SK-N-SH (cell line): ENCODE measurements around the gene CTDSPL2. TPM values are rescaled to one million over a fixed set of nuclear protein-coding genes. Genes with fewer than 3 reads are reported as not detected.

Experiments
- CTCF ChIA-PET: fragments of 300-600, 350-600 bp; formaldehyde crosslinking; extraction: SDS; loops from one replicate; lab custom pipeline; 2021; lab: Yijun Ruan, JAX
- POLR2A ChIA-PET: fragments of 350-600 bp; sonication (Branson Sonifier 250); formaldehyde crosslinking; extraction: SDS; loops from one replicate; lab custom pipeline; 2020; ENCODE audit warnings: antibody characterized with exemption, inconsistent platforms; lab: Yijun Ruan, JAX
- DNase-seq: peaks from one replicate; pipeline ENCODE4 v3.0.0; 2012
- H2AFZ ChIP-seq: fragments of 200-600 bp; sonication (generic); 2 replicates; pipeline ENCODE4 v1.8.1; 2016; ENCODE audit warnings: antibody characterized with exemption, mild to moderate bottlenecking, low read depth
- H3F3A ChIP-seq: fragments of 200-600 bp; sonication (generic); replicated peaks from 2 replicates; pipeline ENCODE3; 2016; ENCODE audit warnings: antibody characterized with exemption, mild to moderate bottlenecking; ENCODE audit not compliant: insufficient read depth
- H3K27ac ChIP-seq, 2 experiments: fragments of 200-500 bp in 1 of 2; fragments of 200-600 bp in 1 of 2; sonication (Bioruptor generic) in 1 of 2; sonication (generic), shearing (Covaris generic) in 1 of 2; 2 replicates each; pipeline versions ENCODE4 v1.5.1 to v1.6.1; 2014 to 2016; ENCODE audit warnings: low read depth in 2 of 2, inconsistent platforms in 1 of 2, low read length in 1 of 2, mild to moderate bottlenecking in 1 of 2, mixed read lengths in 1 of 2
- H3K27me3 ChIP-seq: fragments of 200-600 bp; sonication (generic), shearing (Covaris generic); 2 replicates; pipeline ENCODE4 v1.6.1; 2016; ENCODE audit warnings: mixed run types; ENCODE audit not compliant: insufficient read depth
- H3K36me3 ChIP-seq, 2 experiments: fragments of 200-500 bp in 1 of 2; fragments of 200-600 bp in 1 of 2; sonication (Bioruptor generic) in 1 of 2; sonication (generic) in 1 of 2; replicated peaks in 1 of 2; 2 replicates each; pipeline versions ENCODE3 to v1.5.1; 2014 to 2016; ENCODE audit warnings: low read length in 1 of 2, mild to moderate bottlenecking in 1 of 2; ENCODE audit not compliant: insufficient read depth in 2 of 2, control insufficient read depth in 1 of 2
- H3K4me1 ChIP-seq, 2 experiments: fragments of 200-500 bp in 1 of 2; fragments of 200-600 bp in 1 of 2; sonication (Bioruptor generic) in 1 of 2; sonication (generic), shearing (Covaris generic) in 1 of 2; 2 replicates each; pipeline versions ENCODE4 v1.5.1 to v1.6.1; 2014 to 2016; ENCODE audit warnings: low read depth in 1 of 2, low read length in 1 of 2, mixed run types in 1 of 2; ENCODE audit not compliant: insufficient read depth in 2 of 2, control insufficient read depth in 1 of 2
- H3K4me2 ChIP-seq: fragments of 200-600 bp; sonication (generic), shearing (Covaris generic); 2 replicates; pipeline ENCODE4 v1.6.1; 2017; ENCODE audit warnings: mixed run types
- H3K4me3 ChIP-seq, 2 experiments: fragments of 200-500 bp in 1 of 2; fragments of 200-600 bp in 1 of 2; sonication (Bioruptor generic) in 1 of 2; sonication (generic), shearing (Covaris generic) in 1 of 2; 2 replicates each; pipeline versions ENCODE4 v1.5.1 to v1.8.1; 2014 to 2016; ENCODE audit warnings: low read depth in 2 of 2, inconsistent platforms in 1 of 2, low read length in 1 of 2, mild to moderate bottlenecking in 1 of 2, mixed read lengths in 1 of 2, moderate library complexity in 1 of 2
- H3K79me2 ChIP-seq: fragments of 200-600 bp; sonication (generic); 2 replicates; pipeline ENCODE4 v1.8.1; 2017; ENCODE audit warnings: mild to moderate bottlenecking; ENCODE audit not compliant: insufficient read depth
- H3K9ac ChIP-seq: fragments of 200-600 bp; sonication (generic); 2 replicates; pipeline ENCODE4 v1.6.1; 2017; ENCODE audit warnings: mixed run types
- H3K9me2 ChIP-seq: fragments of 200-600 bp; sonication (generic); 2 replicates; pipeline ENCODE4 v1.6.1; 2017; ENCODE audit warnings: mixed run types
- H3K9me3 ChIP-seq: fragments of 200-600 bp; sonication (generic); 2 replicates; pipeline ENCODE4 v1.6.1; 2017; ENCODE audit warnings: mixed run types, mild to moderate bottlenecking, moderate library complexity
- H4K20me1 ChIP-seq: fragments of 200-600 bp; sonication (generic); 2 replicates; pipeline ENCODE4 v1.6.1; 2017; ENCODE audit warnings: mild to moderate bottlenecking, mixed run types; ENCODE audit not compliant: insufficient read depth
- CHD2 ChIP-seq: fragments of 150-350 bp; IDR thresholded peaks from 2 replicates; pipeline ENCODE4 v1.6.1; 2018; ENCODE audit warnings: low read length; ENCODE audit not compliant: partially characterized antibody
- CTCF ChIP-seq: fragments of 200-600 bp; sonication (generic); IDR thresholded peaks from 2 replicates; pipeline ENCODE4 v1.6.1; 2017; ENCODE audit warnings: antibody characterized with exemption, mild to moderate bottlenecking, moderate library complexity
- EZH2phosphoT487 ChIP-seq: fragments of 200-600 bp; sonication (generic); IDR thresholded peaks from 2 replicates; pipeline ENCODE4 v1.6.1; 2017; ENCODE audit warnings: low read depth, mixed run types, mild to moderate bottlenecking, antibody characterized with exemption, moderate library complexity, borderline replicate concordance
- FOXJ3 ChIP-seq: sonication (generic); formaldehyde crosslinking; IDR thresholded peaks from 2 replicates; pipeline ENCODE4 v1.5.1; 2020; ENCODE audit warnings: mild to moderate bottlenecking, missing genetic modification reagents
- FOXM1 ChIP-seq: IDR thresholded peaks from 2 replicates; pipeline ENCODE4 v1.4.0; 2012; ENCODE audit warnings: low read depth, mild to moderate bottlenecking
- GATA2 ChIP-seq: sonication (generic); formaldehyde crosslinking; IDR thresholded peaks from 2 replicates; pipeline ENCODE4 v1.5.0; 2020; ENCODE audit warnings: mild to moderate bottlenecking, missing genetic modification reagents
- JUND ChIP-seq: IDR thresholded peaks from 2 replicates; pipeline ENCODE4 v1.4.0; 2012
- MAX ChIP-seq: IDR thresholded peaks from 2 replicates; pipeline ENCODE4 v1.4.0; 2012; ENCODE audit warnings: low read depth
- RAD21 ChIP-seq: IDR thresholded peaks from 2 replicates; pipeline ENCODE4 v1.6.1; 2012; ENCODE audit warnings: mild to moderate bottlenecking, low read length
- RCOR1 ChIP-seq: fragments of 150-350 bp; IDR thresholded peaks from 2 replicates; pipeline ENCODE4 v1.6.1; 2017; ENCODE audit warnings: antibody characterized with exemption, low read length
- REST ChIP-seq: IDR thresholded peaks from 2 replicates; pipeline ENCODE4 v1.6.1; 2012; ENCODE audit warnings: mild to moderate bottlenecking, low read depth, low read length, moderate library complexity
- RFX5 ChIP-seq: IDR thresholded peaks from 2 replicates; pipeline ENCODE4 v1.6.1; 2012; ENCODE audit warnings: mild to moderate bottlenecking, improper control_type of control experiment, low read length
- RXRA ChIP-seq: IDR thresholded peaks from 2 replicates; pipeline ENCODE4 v1.4.0; 2012; ENCODE audit warnings: low read depth, mild to moderate bottlenecking, borderline replicate concordance
- TAF1 ChIP-seq: IDR thresholded peaks from 2 replicates; pipeline ENCODE4 v1.6.1; 2012; ENCODE audit warnings: low read depth, mild to moderate bottlenecking, low read length, moderate library complexity, borderline replicate concordance
- USF1 ChIP-seq: IDR thresholded peaks from 2 replicates; pipeline ENCODE4 v1.4.0; 2012; ENCODE audit warnings: low read depth, borderline replicate concordance
- ZBTB33 ChIP-seq: IDR thresholded peaks from 2 replicates; pipeline ENCODE4 v1.4.0; 2012; ENCODE audit warnings: low read depth, borderline replicate concordance
- WGBS: methylation state at CpG from one replicate; pipeline ENCODE4 v1.1.6; 2017; ENCODE audit warnings: low lambda C conversion rate; 5-methylcytosine and 5-hydroxymethylcytosine counted together
- polyA plus RNA-seq, 3 experiments: library from polyadenylated mRNA; depleted of rRNA; stranded (reverse); fragments of >200 nt; gene quantifications; 2 replicates each; pipeline ENCODE4 v1.2.3, GENCODE V29; 2012

Gene CTDSPL2
- polyA plus RNA-seq, 1 of the 3 experiments (the other 2 are of a cell fraction), result 9.0 TPM

GRCh38 chr15:44492040-44492439 is 64.6 kb downstream of the CTDSPL2 start (continued):
- TF ChIP-seq GATA2 (CRISPR knock-in tag) (no peak), RXRA (no peak), FOXM1 (no peak), EZH2phosphoT487 (no peak)

GRCh38 chr15:44492672-44493071 is 65.2 kb downstream of the CTDSPL2 start:
- no peak for TF ChIP-seq RFX5
- TF ChIP-seq RAD21, result no peak
- TF ChIP-seq USF1, result no peak
- no peak for TF ChIP-seq RCOR1
- no peak for TF ChIP-seq CTCF
- TF ChIP-seq ZBTB33, result no peak
- no peak for TF ChIP-seq TAF1
- TF ChIP-seq REST, result no peak
- TF ChIP-seq JUND, result no peak
- no peak for TF ChIP-seq CHD2
- TF ChIP-seq FOXJ3 (CRISPR knock-in tag), result no peak
- no peak for TF ChIP-seq MAX
- TF ChIP-seq, all 33 proteins: peak for 0
- H3K36me3 ChIP-seq, result peaks cover 7 to 26% of the 10 kb centered on the region in 2 experiments
- CTCF ChIA-PET, result interaction anchor here (1.2 to 3.1 kb wide), 2 partner anchors 9 kb away, joined by 7 to 15 read pairs; no protein-coding TSS in a partner anchor

More at GRCh38 chr15:44492672-44493071, 65.2 kb downstream of the CTDSPL2 start:
- Histone ChIP-seq H2AFZ (no peak overlapping the region), H3K4me3 (no peak overlapping the region), H3K27me3 (no peaks in the 10 kb centered on the region), H3K79me2 (peaks cover 56% of the 10 kb centered on the region; the same call in 1 of the 2 replicates), H3K4me2 (no peak overlapping the region), H3K27ac (no peak overlapping the region), H3K9ac (no peak overlapping the region), H3K4me1 (peaks cover 0 to 16% of the 10 kb centered on the region in 2 experiments; a peak in 2 of 4 replicates), H3F3A (peaks cover 18% of the 10 kb centered on the region), H4K20me1 (peaks cover 19% of the 10 kb centered on the region; the same call in 1 of the 2 replicates), H3K9me2 (no peaks in the 10 kb centered on the region), H3K9me3 (no peaks in the 10 kb centered on the region)
- WGBS, result 93% methylated on average over 3 of the region's 3 CpGs
- POLR2A ChIA-PET, result no interaction called here
- no peak for DNase-seq
